ENCODE measurements around the gene KAT7. TPM values are rescaled to one million over a fixed set of nuclear protein-coding genes. Genes with fewer than 3 reads are reported as not detected.

The KAT7 gene
- polyA plus RNA-seq, 3 donors: 17.5 to 28.1 (median 18.1) TPM

- H3K36me3 Mint-ChIP-seq: peaks cover 2 to 19% of the 10 kb centered on the region in 2 donors
- H3K4me3 Mint-ChIP-seq: peak overlapping the region; percentile 66 to 90
- Histone ChIP-seq H2AFZ (ENCODE audit: insufficient read depth, low read depth, low read length, poor library complexity, severe bottlenecking) (peak overlapping the region; percentile 15), H4K20me1 (ENCODE audit: insufficient read depth, low read length) (no peaks in the 10 kb centered on the region), H3K9ac (ENCODE audit: insufficient read depth, low read length, poor library complexity, severe bottlenecking) (peak overlapping the region; percentile 68), H3K9me3 (replicated peaks in 1 of 2; ENCODE audit: control insufficient read depth in 1 of 2, insufficient read depth in 1 of 2, low read length in 2 of 2) (no peaks in the 10 kb centered on the region), H3K27ac (ENCODE audit: low read depth in 1 of 2, low read length in 2 of 2) (peak overlapping the region; percentile 94 to 98), H3K4me2 (replicated peaks; ENCODE audit: extremely low read depth, low read length, poor library complexity, severe bottlenecking) (peak overlapping the region; percentile 75), H3K36me3 (replicated peaks in 1 of 2; ENCODE audit: control insufficient read depth in 1 of 2, insufficient read depth in 2 of 2, low read length in 2 of 2) (no peaks in the 10 kb centered on the region), H3K4me3 (replicated peaks in 1 of 3; ENCODE audit: low read depth in 2 of 3, low read length in 3 of 3) (peak overlapping the region in 2 of 3 experiments; percentile 42 to 60), H3K79me2 (ENCODE audit: insufficient read depth, low read length) (peaks cover 70% of the 10 kb centered on the region), H3K4me1 (ENCODE audit: control insufficient read depth in 1 of 2, insufficient read depth in 2 of 2, low read length in 2 of 2) (peaks cover 90 to 94% of the 10 kb centered on the region in 2 donors), H3K27me3 (ENCODE audit: control insufficient read depth in 2 of 2, insufficient read depth in 2 of 2, low read length in 2 of 2) (no peaks in the 10 kb centered on the region)
- peak overlapping the region; percentile 98 to 100 (median 99) for H3K27ac Mint-ChIP-seq
- peaks cover 0 to 3% (median 2%) of the 10 kb centered on the region in 3 donors for H3K27me3 Mint-ChIP-seq (ENCODE audit: low read depth in 3 of 3)
- no CpG with 5 or more reads among the region's 5 CpGs for WGBS (ENCODE audit: insufficient coverage)
- H3K9me3 Mint-ChIP-seq: peaks cover 0 to 2% (median 0%) of the 10 kb centered on the region in 7 donors
- TF ChIP-seq CTCF (IDR thresholded peaks at IDR 0.05): no peak
- H3K4me1 Mint-ChIP-seq: peaks cover 87% of the 10 kb centered on the region
- intact Hi-C loops (cut with micrococcal nuclease): loop anchor here in 1 of 2 donors (5.0 kb wide), 1 partner anchor 34 kb away; the partner anchor contains the start of gene SLC35B1
- DNase-seq: peak in 2 of 3 donors; percentile 43 to 50
These were observed 47.3 kb upstream of the KAT7 start for GRCh38 chr17:49741009-49741691.

- Histone ChIP-seq H3K27ac (ENCODE audit: low read depth in 1 of 2, low read length in 2 of 2) (peak overlapping the region; percentile 94 to 98), H3K9ac (ENCODE audit: insufficient read depth, low read length, poor library complexity, severe bottlenecking) (peak overlapping the region; percentile 68), H3K79me2 (ENCODE audit: insufficient read depth, low read length) (peaks cover 70% of the 10 kb centered on the region), H3K9me3 (replicated peaks in 1 of 2; ENCODE audit: control insufficient read depth in 1 of 2, insufficient read depth in 1 of 2, low read length in 2 of 2) (no peaks in the 10 kb centered on the region), H3K4me3 (replicated peaks in 1 of 3; ENCODE audit: low read depth in 2 of 3, low read length in 3 of 3) (peak overlapping the region in 2 of 3 experiments; percentile 42 to 60), H3K4me2 (replicated peaks; ENCODE audit: extremely low read depth, low read length, poor library complexity, severe bottlenecking) (peak overlapping the region; percentile 75), H4K20me1 (ENCODE audit: insufficient read depth, low read length) (no peaks in the 10 kb centered on the region), H3K27me3 (ENCODE audit: control insufficient read depth in 2 of 2, insufficient read depth in 2 of 2, low read length in 2 of 2) (no peaks in the 10 kb centered on the region), H3K36me3 (replicated peaks in 1 of 2; ENCODE audit: control insufficient read depth in 1 of 2, insufficient read depth in 2 of 2, low read length in 2 of 2) (no peaks in the 10 kb centered on the region), H3K4me1 (ENCODE audit: control insufficient read depth in 1 of 2, insufficient read depth in 2 of 2, low read length in 2 of 2) (peaks cover 91 to 94% of the 10 kb centered on the region in 2 donors), H2AFZ (ENCODE audit: insufficient read depth, low read depth, low read length, poor library complexity, severe bottlenecking) (no peak overlapping the region)
- peak in 1 of 3 donors; percentile 39 for DNase-seq
- WGBS (ENCODE audit: insufficient coverage): no CpG with 5 or more reads among the region's 3 CpGs
- Mint-ChIP-seq H3K27me3 (ENCODE audit: low read depth in 3 of 3) (peaks cover 0 to 3% (median 2%) of the 10 kb centered on the region in 3 donors), H3K4me3 (peak overlapping the region; percentile 66 to 90), H3K9me3 (peaks cover 0 to 2% (median 0%) of the 10 kb centered on the region in 7 donors), H3K27ac (peak overlapping the region; percentile 98 to 100 (median 99)), H3K4me1 (peaks cover 87% of the 10 kb centered on the region), H3K36me3 (peaks cover 3 to 19% of the 10 kb centered on the region in 2 donors)
- intact Hi-C loops (cut with micrococcal nuclease): loop anchor here in 1 of 2 donors (5.0 kb wide), 1 partner anchor 34 kb away; the partner anchor contains the start of gene SLC35B1
- TF ChIP-seq CTCF (IDR thresholded peaks at IDR 0.05): no peak
These were observed 46.8 kb upstream of the KAT7 start for GRCh38 chr17:49741692-49742076.

All from CD14-positive monocyte (primary cell).